Neural progenitor cell (in vitro differentiated cells): Measurements from ENCODE around the gene SPATA12. TPM values are rescaled to one million over a fixed set of nuclear protein-coding genes. Genes with fewer than 3 reads are reported as not detected.

ENCODE experiments used
- DNase-seq: peaks from one replicate; pipeline ENCODE4 v3.0.0-alpha.2; 2016; ENCODE audit warnings: low spot score
- H2AFZ ChIP-seq: fragments of 200-600 bp; sonication (generic); replicated peaks from 2 replicates; pipeline ENCODE4 v1.6.1; 2016; ENCODE audit warnings: antibody characterized with exemption
- H3F3A ChIP-seq: fragments of 200-600 bp; sonication (generic); 2 replicates; pipeline ENCODE4 v1.6.1; 2016; ENCODE audit warnings: antibody characterized with exemption, low read depth
- H3K27ac ChIP-seq: fragments of 200-600 bp; sonication (generic); 2 replicates; pipeline ENCODE4 v1.5.1; 2016; ENCODE audit warnings: mild to moderate bottlenecking
- H3K27me3 ChIP-seq: fragments of 200-600 bp; sonication (generic); 2 replicates; pipeline ENCODE4 v1.6.1; 2016; ENCODE audit warnings: mild to moderate bottlenecking, moderate library complexity
- H3K36me3 ChIP-seq: fragments of 200-600 bp; sonication (generic); 2 replicates; pipeline ENCODE4 v1.5.1; 2016
- H3K4me1 ChIP-seq: fragments of 200-600 bp; sonication (generic); 2 replicates; pipeline ENCODE4 v1.6.1; 2016; ENCODE audit warnings: mixed run types
- H3K4me2 ChIP-seq: fragments of 200-600 bp; sonication (generic); 2 replicates; pipeline ENCODE4 v1.6.1; 2016
- H3K4me3 ChIP-seq: fragments of 200-600 bp; sonication (generic); 2 replicates; pipeline ENCODE4 v1.5.1; 2016
- H3K79me2 ChIP-seq: fragments of 200-600 bp; sonication (generic); 2 replicates; pipeline ENCODE4 v1.6.1; 2016; ENCODE audit warnings: low read depth
- H3K9ac ChIP-seq: fragments of 200-600 bp; sonication (generic); 2 replicates; pipeline ENCODE4 v1.6.1; 2016
- H3K9me3 ChIP-seq: fragments of 200-600 bp; sonication (generic); 2 replicates; pipeline ENCODE4 v1.5.1; 2016; ENCODE audit warnings: low read depth
- H4K20me1 ChIP-seq: fragments of 200-600 bp; sonication (generic); 2 replicates; pipeline ENCODE4 v1.6.1; 2016; ENCODE audit warnings: low read depth
- H3K27ac Mint-ChIP-seq: 3 replicates; pipeline ENCODE4 v1.8.0; 2021; ENCODE audit warnings: mixed read lengths
- H3K27me3 Mint-ChIP-seq: 2 replicates; pipeline ENCODE4 v1.8.0; 2022; ENCODE audit warnings: low read depth, mild to moderate bottlenecking, inconsistent platforms, moderate library complexity, mixed read lengths; ENCODE audit not compliant: insufficient read depth
- H3K36me3 Mint-ChIP-seq: 3 replicates; pipeline ENCODE4 v1.8.0; 2021; ENCODE audit warnings: mixed read lengths
- H3K4me1 Mint-ChIP-seq: 3 replicates; pipeline ENCODE4 v1.8.0; 2021; ENCODE audit warnings: mixed read lengths
- H3K4me3 Mint-ChIP-seq: 3 replicates; pipeline ENCODE4 v1.8.0; 2021; ENCODE audit warnings: mild to moderate bottlenecking, moderate library complexity, mixed read lengths
- H3K9me3 Mint-ChIP-seq: 3 replicates; pipeline ENCODE4 v1.8.0; 2020; ENCODE audit warnings: mixed read lengths
- EZH2 ChIP-seq: fragments of 200-600 bp; sonication (generic); IDR thresholded peaks from 2 replicates; pipeline ENCODE4 v1.6.1; 2017; ENCODE audit warnings: antibody characterized with exemption, mild to moderate bottlenecking, moderate library complexity
- EZH2phosphoT487 ChIP-seq: fragments of 200-600 bp; sonication (generic); IDR thresholded peaks from 2 replicates; pipeline ENCODE4 v1.6.1; 2017; ENCODE audit warnings: antibody characterized with exemption
- total RNA-seq: library from RNA; depleted of rRNA; stranded (reverse); fragments of >200 nt; gene quantifications from 2 replicates; pipeline ENCODE4 v1.2.3, GENCODE V29; 2015; ENCODE audit warnings: low replicate concordance
- TF ChIP-seq, protein P1 (sequence below): fragments of 200-600 bp; sonication (generic); IDR thresholded peaks from 2 replicates; pipeline ENCODE4 v1.5.1; 2017; ENCODE audit warnings: antibody characterized with exemption, mild to moderate bottlenecking

SPATA12 gene
- total RNA-seq, 1 donor from 2014 or later, result 0.17 TPM

DNA sequence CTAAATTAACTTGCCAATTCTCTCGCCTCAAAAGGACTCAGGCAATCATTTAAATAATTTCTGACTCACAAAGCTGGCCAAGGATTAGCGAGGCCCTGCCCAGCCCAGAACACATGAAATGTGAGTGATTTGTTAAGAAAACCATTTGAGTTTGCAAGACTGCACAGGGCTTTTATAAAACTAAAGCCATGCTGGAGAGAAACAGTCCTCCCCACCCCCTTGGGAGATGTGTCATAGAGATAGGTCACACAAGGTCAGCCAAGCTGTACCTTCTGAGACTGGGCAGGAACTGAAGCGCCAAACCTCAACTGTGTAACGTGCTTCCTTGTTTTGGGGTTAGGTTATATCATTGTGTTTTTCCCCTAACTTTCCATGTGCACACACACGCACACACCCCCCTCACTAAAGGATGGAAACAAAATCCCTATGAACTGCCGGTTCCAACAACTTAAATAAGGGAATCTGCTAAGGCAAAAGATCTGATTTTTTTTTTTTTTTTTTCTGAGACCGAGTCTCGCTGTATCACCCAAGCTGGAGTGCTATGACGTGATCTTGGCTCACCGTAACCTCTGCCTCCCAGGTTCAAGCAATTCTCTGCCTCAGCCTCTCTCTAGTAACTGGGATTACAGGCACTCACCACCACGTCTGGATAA is 8.1 kb downstream of the SPATA12 start:
- H3K4me3 Mint-ChIP-seq, result peak overlapping the region; percentile 41
- H3K27ac Mint-ChIP-seq, result peak overlapping the region; percentile 75
- Histone ChIP-seq H3F3A (no peaks in the 10 kb centered on the region), H3K4me1 (peaks cover 6% of the 10 kb centered on the region), H3K4me3 (no peak overlapping the region), H3K27ac (no peak overlapping the region), H3K9me3 (no peaks in the 10 kb centered on the region), H2AFZ (no peak overlapping the region), H4K20me1 (no peaks in the 10 kb centered on the region), H3K9ac (no peak overlapping the region), H3K79me2 (no peaks in the 10 kb centered on the region), H3K4me2 (no peak overlapping the region), H3K27me3 (no peaks in the 10 kb centered on the region), H3K36me3 (no peaks in the 10 kb centered on the region)
- H3K27me3 Mint-ChIP-seq, result no peaks in the 10 kb centered on the region
- TF ChIP-seq, protein P1, sequence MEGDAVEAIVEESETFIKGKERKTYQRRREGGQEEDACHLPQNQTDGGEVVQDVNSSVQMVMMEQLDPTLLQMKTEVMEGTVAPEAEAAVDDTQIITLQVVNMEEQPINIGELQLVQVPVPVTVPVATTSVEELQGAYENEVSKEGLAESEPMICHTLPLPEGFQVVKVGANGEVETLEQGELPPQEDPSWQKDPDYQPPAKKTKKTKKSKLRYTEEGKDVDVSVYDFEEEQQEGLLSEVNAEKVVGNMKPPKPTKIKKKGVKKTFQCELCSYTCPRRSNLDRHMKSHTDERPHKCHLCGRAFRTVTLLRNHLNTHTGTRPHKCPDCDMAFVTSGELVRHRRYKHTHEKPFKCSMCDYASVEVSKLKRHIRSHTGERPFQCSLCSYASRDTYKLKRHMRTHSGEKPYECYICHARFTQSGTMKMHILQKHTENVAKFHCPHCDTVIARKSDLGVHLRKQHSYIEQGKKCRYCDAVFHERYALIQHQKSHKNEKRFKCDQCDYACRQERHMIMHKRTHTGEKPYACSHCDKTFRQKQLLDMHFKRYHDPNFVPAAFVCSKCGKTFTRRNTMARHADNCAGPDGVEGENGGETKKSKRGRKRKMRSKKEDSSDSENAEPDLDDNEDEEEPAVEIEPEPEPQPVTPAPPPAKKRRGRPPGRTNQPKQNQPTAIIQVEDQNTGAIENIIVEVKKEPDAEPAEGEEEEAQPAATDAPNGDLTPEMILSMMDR, result no peak
- no peak for TF ChIP-seq EZH2
- no peak for TF ChIP-seq EZH2phosphoT487
- DNase-seq, result peak; percentile 17
- H3K36me3 Mint-ChIP-seq, result peaks cover 3% of the 10 kb centered on the region
- peaks cover 34% of the 10 kb centered on the region for H3K4me1 Mint-ChIP-seq
- H3K9me3 Mint-ChIP-seq, result peaks cover 5% of the 10 kb centered on the region

DNA sequence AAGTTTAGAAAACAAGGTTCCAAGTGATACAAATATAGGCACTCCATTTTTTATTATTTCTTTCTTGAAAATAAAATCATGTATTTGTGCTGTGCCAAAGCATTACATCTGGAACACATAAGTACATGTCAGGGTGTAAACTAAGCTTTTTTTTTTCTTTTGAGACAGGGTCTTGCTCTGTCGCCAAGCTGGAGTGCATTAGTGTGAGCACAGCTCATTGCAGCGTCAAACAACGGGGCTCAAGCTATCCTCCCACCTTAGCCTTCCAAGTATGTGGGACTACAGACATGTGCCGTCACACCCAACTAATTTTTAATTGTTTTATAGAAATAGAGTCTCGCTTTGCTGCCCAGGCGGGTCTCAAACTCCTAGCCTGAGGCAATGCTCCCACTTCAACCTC is 9.0 kb downstream of the SPATA12 start:
- peaks cover 30% of the 10 kb centered on the region for H3K4me1 Mint-ChIP-seq
- peaks cover 7% of the 10 kb centered on the region for H3K36me3 Mint-ChIP-seq
- H3K9me3 Mint-ChIP-seq, result peaks cover 5% of the 10 kb centered on the region

DNA sequence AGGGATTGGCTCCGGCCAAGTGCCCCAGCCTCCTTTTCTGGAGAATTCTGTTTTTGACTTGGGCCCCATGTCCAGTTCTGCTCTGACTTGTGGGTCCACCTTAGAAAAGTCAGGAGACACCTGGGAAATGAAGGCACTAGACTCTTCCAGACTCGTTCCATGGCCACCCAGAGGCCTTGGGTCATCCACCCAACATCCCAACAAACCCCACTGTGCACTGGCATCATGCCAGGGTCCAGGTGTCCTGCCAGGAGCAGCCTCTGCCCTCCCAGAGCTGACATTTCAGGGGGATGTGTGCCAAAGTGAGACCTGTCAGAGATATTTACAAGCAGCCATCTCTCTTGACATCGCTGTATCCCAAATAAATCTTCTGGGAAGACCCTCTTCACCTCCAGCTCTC is 13.2 kb downstream of the SPATA12 start:
- Mint-ChIP-seq H3K36me3 (peaks cover 11% of the 10 kb centered on the region), H3K4me3 (no peak overlapping the region), H3K9me3 (peaks cover 5% of the 10 kb centered on the region), H3K27ac (no peak overlapping the region), H3K27me3 (peaks cover 7% of the 10 kb centered on the region), H3K4me1 (peaks cover 19% of the 10 kb centered on the region)
- TF ChIP-seq EZH2phosphoT487 (no peak), EZH2 (no peak)
- TF ChIP-seq, protein P1, result no peak
- H3K36me3 ChIP-seq, result no peaks in the 10 kb centered on the region
- H3K27me3 ChIP-seq, result peaks cover 30% of the 10 kb centered on the region
- H3K4me1 ChIP-seq, result peaks cover 2% of the 10 kb centered on the region
- H3K4me2 ChIP-seq, result no peak overlapping the region
- H3K4me3 ChIP-seq, result no peak overlapping the region
- peaks cover 9% of the 10 kb centered on the region for H3F3A ChIP-seq
- DNase-seq, result no peak
- no peak overlapping the region for H3K27ac ChIP-seq
- no peak overlapping the region for H3K9ac ChIP-seq
- no peak overlapping the region for H2AFZ ChIP-seq
- H3K79me2 ChIP-seq, result no peaks in the 10 kb centered on the region
- peaks cover 9% of the 10 kb centered on the region for H4K20me1 ChIP-seq
- H3K9me3 ChIP-seq, result no peaks in the 10 kb centered on the region

More for the DNA sequence above, 9.0 kb downstream of the SPATA12 start:
- H3K4me2 ChIP-seq, result no peak overlapping the region
- H3F3A ChIP-seq, result no peaks in the 10 kb centered on the region
- TF ChIP-seq, protein P1, result no peak
- TF ChIP-seq EZH2 (no peak), EZH2phosphoT487 (no peak)
- no peaks in the 10 kb centered on the region for H3K9me3 ChIP-seq
- H3K9ac ChIP-seq, result no peak overlapping the region
- H2AFZ ChIP-seq, result no peak overlapping the region
- H3K27me3 ChIP-seq, result no peaks in the 10 kb centered on the region
- no peak overlapping the region for H3K4me3 ChIP-seq
- Mint-ChIP-seq H3K27ac (no peak overlapping the region), H3K4me3 (no peak overlapping the region), H3K27me3 (no peaks in the 10 kb centered on the region)
- H3K4me1 ChIP-seq, result peaks cover 6% of the 10 kb centered on the region
- no peaks in the 10 kb centered on the region for H4K20me1 ChIP-seq
- H3K27ac ChIP-seq, result no peak overlapping the region
- DNase-seq, result no peak
- H3K79me2 ChIP-seq, result no peaks in the 10 kb centered on the region
- H3K36me3 ChIP-seq, result no peaks in the 10 kb centered on the region
